Bronchial epithelial cell (primary cell): ENCODE results near the gene C2. TPM values are rescaled to one million over a fixed set of nuclear protein-coding genes. Genes with fewer than 3 reads are reported as not detected.

ENCODE experiments used
- DNase-seq: peaks from one replicate; pipeline ENCODE4 v3.0.0-alpha.2; 2010; ENCODE audit warnings: low read depth
- FAIRE-seq: peaks from 2 replicates; lab custom pipeline; 2011; peaks lifted over from hg19 to GRCh38; lab: Jason Lieb, UNC
- H3K27me3 ChIP-seq: 2 replicates; pipeline ENCODE4 v1.5.1; 2011; ENCODE audit warnings: low read length; ENCODE audit not compliant: control insufficient read depth, insufficient read depth
- H3K36me3 ChIP-seq: 2 replicates; pipeline ENCODE4 v1.5.1; 2011; ENCODE audit warnings: low read length; ENCODE audit not compliant: control insufficient read depth, insufficient read depth
- H3K4me3 ChIP-seq: 2 replicates; pipeline ENCODE4 v1.5.1; 2011; ENCODE audit warnings: mild to moderate bottlenecking, low read depth, low read length, control low read depth
- total RNA-seq: library from RNA; depleted of rRNA; stranded (reverse); fragments of >200 nt; gene quantifications from 2 replicates; pipeline ENCODE4 v1.2.1, GENCODE V29; 2014
- TF ChIP-seq, protein P1 (sequence below): IDR thresholded peaks from 2 replicates; pipeline ENCODE4 v1.5.1; 2011; ENCODE audit warnings: mild to moderate bottlenecking, moderate library complexity, low read length, control low read depth, inconsistent platforms; ENCODE audit not compliant: insufficient read depth, severe bottlenecking

C2 gene
- 0.26 and 0.53 TPM in 2 replicates for total RNA-seq

DNA sequence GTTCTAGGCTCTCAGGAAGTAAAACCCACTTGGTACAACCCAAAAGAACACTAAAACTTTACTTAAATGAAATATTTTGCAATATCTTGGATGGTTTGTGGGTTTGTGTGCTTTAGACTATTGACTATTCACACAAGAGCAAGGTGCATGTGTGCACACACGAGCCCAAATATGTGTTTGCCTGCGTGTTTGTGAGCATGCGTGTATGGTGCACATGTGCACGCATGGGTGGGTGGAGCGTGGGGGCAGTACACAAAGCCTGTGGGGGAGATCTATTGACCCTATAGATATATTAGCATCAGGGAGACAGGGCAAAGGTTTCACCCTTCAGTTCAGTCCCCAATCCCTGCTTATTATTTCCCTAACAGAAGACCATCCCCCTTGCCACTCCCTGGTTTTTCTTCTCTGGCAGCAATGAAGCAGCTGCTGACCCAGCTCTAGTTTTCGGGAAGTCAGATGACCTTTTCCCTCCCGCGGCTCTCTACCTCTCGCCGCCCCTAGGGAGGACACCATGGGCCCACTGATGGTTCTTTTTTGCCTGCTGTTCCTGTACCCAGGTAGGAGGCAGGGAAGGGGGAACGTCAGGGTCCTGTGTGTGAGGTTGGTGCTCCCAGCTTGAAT, at the start of gene C2:
TSS of gene C2 (plus strand) at position 476 of the 621 bp plus-strand sequence. CDS start at position 512, 36 bp downstream.
- Histone ChIP-seq H3K36me3 (no peaks in the 10 kb centered on the region), H3K4me3 (no peak within 1 kb of the TSS), H3K27me3 (no peaks in the 10 kb centered on the region)
- DNase-seq (no peak), FAIRE-seq (no peak)
- TF ChIP-seq, protein P1, sequence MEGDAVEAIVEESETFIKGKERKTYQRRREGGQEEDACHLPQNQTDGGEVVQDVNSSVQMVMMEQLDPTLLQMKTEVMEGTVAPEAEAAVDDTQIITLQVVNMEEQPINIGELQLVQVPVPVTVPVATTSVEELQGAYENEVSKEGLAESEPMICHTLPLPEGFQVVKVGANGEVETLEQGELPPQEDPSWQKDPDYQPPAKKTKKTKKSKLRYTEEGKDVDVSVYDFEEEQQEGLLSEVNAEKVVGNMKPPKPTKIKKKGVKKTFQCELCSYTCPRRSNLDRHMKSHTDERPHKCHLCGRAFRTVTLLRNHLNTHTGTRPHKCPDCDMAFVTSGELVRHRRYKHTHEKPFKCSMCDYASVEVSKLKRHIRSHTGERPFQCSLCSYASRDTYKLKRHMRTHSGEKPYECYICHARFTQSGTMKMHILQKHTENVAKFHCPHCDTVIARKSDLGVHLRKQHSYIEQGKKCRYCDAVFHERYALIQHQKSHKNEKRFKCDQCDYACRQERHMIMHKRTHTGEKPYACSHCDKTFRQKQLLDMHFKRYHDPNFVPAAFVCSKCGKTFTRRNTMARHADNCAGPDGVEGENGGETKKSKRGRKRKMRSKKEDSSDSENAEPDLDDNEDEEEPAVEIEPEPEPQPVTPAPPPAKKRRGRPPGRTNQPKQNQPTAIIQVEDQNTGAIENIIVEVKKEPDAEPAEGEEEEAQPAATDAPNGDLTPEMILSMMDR = no peak

DNA sequence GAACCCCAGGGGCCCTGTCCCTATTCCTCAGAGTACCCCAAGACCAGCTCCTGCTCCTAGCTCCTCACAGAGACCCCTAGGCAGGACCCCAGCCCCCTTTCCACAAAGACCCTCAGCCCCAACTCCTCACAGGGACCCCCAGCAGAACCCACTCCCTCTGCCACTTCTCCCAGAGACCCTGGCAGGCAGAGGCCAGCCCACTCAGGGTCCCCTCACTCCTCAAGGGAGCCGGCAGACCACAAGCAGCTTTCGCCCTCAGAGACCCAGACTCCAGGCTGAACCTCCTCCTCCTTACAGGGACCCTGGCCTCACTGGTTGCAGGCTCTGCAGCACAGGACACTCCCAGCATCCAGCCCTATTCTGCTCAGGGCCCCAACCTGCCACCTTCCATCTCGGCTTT, 49.3 kb upstream of the C2 start:
- Histone ChIP-seq H3K27me3 (no peaks in the 10 kb centered on the region), H3K4me3 (peak overlapping the region; percentile 13), H3K36me3 (peaks cover 11% of the 10 kb centered on the region)
- TF ChIP-seq, protein P1 = no peak
- no peak for DNase-seq
- FAIRE-seq = no peak

DNA sequence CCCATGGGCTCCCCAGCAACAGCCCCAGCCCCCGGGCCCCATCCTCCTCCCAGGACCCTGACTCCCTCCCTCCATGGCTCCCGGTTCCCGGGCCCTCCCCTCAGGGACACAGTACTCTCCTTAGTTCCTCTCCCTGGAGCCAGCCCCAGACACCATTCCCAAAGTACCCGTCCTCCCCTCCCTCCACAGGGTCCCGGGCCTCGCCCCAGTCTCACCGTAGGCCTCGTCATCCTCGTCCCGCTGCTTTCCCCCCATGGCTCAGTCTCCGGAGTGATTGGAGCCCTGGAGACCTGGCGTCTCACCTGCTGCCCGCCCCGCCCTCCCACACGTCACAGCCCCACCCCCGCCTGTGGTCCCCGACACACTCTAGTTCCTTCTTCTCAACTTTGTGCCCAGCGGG, 48.8 kb upstream of the C2 start, which contains the start of gene SLC44A4:
TSS of gene SLC44A4 (minus strand) at position 272 of the 400 bp plus-strand sequence. CDS start at position 255, 17 bp downstream.
- H3K4me3 ChIP-seq = peak within 1 kb of the TSS; percentile 13
- DNase-seq (peak; percentile 38), FAIRE-seq (no peak)

DNA sequence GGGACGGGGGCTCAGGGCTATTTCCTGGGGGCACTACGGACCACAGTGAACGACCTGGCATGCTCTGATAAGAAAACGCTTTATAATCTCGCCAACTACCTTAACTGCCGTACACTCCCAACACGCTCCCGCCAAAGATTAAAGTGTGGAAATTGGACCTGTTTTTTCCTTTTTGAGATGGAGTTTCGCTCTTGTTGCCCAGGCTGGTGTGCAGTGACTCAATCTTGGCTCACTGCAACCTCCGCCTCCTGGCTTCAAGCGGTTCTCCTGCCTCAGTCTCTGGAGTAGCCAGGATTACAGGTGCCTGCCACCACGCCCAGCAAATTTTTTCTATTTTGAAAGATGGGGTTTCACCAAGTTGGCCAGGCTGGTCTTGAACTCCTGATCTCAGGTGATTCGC, 48.4 kb upstream of the C2 start:
- H3K4me3 ChIP-seq = peak overlapping the region; percentile 13
- peaks cover 15% of the 10 kb centered on the region for H3K36me3 ChIP-seq
- no peaks in the 10 kb centered on the region for H3K27me3 ChIP-seq
- DNase-seq = peak; percentile 52
- no peak for FAIRE-seq
- TF ChIP-seq, protein P1 = no peak

More for the DNA sequence above, 48.8 kb upstream of the C2 start, which contains the start of gene SLC44A4:
- peaks cover 15% of the 10 kb centered on the region for H3K36me3 ChIP-seq
- TF ChIP-seq, protein P1 = no peak
- no peaks in the 10 kb centered on the region for H3K27me3 ChIP-seq

DNA sequence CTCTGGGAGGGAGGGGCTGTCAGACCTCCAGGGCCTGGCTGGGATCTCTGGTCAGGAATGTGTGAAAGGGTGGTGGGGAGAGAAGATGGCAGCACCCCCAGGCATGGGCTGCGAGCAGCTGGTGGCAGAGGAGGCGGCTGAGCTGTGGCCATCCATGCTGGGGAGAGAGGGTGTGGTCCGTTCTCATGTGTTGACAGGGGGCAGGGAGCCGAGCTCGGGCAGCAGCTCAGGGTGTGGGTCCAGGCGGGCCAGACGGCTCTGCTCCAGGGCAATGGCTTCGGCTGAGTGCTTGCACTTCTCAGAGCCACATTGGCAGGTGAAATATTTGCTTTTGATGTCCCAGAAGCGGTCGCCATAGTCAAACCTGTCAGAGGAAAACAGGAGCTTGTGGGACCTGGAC, 47.6 kb upstream of the C2 start:
- peaks cover 22% of the 10 kb centered on the region for H3K36me3 ChIP-seq

More for the DNA sequence above, 47.6 kb upstream of the C2 start:
- no peak overlapping the region for H3K4me3 ChIP-seq
- DNase-seq (no peak), FAIRE-seq (no peak)
- TF ChIP-seq, protein P1 = no peak
- H3K27me3 ChIP-seq = no peaks in the 10 kb centered on the region
